ENCODE data around the gene LAMB3. TPM values are rescaled to one million over a fixed set of nuclear protein-coding genes. Genes with fewer than 3 reads are reported as not detected.
A peak's percentile ranks its signal among the peaks of the same experiment; 100 is the strongest.

Gene LAMB3
- total RNA-seq, 1 donor from 2014 or later = 4.2 TPM

GRCh38 chr1:209587789-209588188 lies 64.4 kb downstream of the LAMB3 start:
- no peak overlapping the region for H3K4me3 Mint-ChIP-seq (ENCODE audit: unreplicated experiment)
- peaks cover 4% of the 10 kb centered on the region for H3K36me3 Mint-ChIP-seq (ENCODE audit: low read depth, unreplicated experiment)
- peak overlapping the region; percentile 63 for H3K27ac Mint-ChIP-seq (ENCODE audit: unreplicated experiment)
- Histone ChIP-seq H3K4me3 (ENCODE audit: insufficient read depth, low read depth, low read length) (no peak overlapping the region), H3K79me2 (ENCODE audit: insufficient read depth, low read length) (no peaks in the 10 kb centered on the region), H4K20me1 (ENCODE audit: insufficient read depth, low read length) (no peaks in the 10 kb centered on the region), H3K4me1 (ENCODE audit: insufficient read depth, low read length) (peaks cover 12% of the 10 kb centered on the region), H3K9me3 (ENCODE audit: insufficient read depth, low read depth, low read length) (no peaks in the 10 kb centered on the region), H3K36me3 (ENCODE audit: insufficient read depth, low read length) (no peaks in the 10 kb centered on the region), H3K27me3 (ENCODE audit: insufficient read depth, low read length) (peaks cover 6% of the 10 kb centered on the region), H3K4me2 (ENCODE audit: low read length) (no peak overlapping the region), H2AFZ (ENCODE audit: low read depth, low read length) (no peak overlapping the region), H3K27ac (ENCODE audit: low read depth, low read length) (no peak overlapping the region), H3K9ac (ENCODE audit: low read length) (no peak overlapping the region)
- H3K4me1 Mint-ChIP-seq (ENCODE audit: low read depth, unreplicated experiment) = peaks cover 12% of the 10 kb centered on the region
- peaks cover 5% of the 10 kb centered on the region for H3K9me3 Mint-ChIP-seq (ENCODE audit: unreplicated experiment)
- TF ChIP-seq CTCF (IDR thresholded peaks at IDR 0.05; ENCODE audit: insufficient read depth, low read depth, low read length) (no peak), EZH2 (IDR thresholded peaks at IDR 0.05; ENCODE audit: insufficient read depth, low read length) (no peak)
- DNase-seq (ENCODE audit: low read depth) (no peak), FAIRE-seq (no peak)
- H3K27me3 Mint-ChIP-seq (ENCODE audit: low read depth, unreplicated experiment) = peaks cover 16% of the 10 kb centered on the region

- Histone ChIP-seq H4K20me1 (ENCODE audit: insufficient read depth, low read length) (no peaks in the 10 kb centered on the region), H3K4me3 (ENCODE audit: insufficient read depth, low read depth, low read length) (no peak overlapping the region), H3K79me2 (ENCODE audit: insufficient read depth, low read length) (no peaks in the 10 kb centered on the region), H3K36me3 (ENCODE audit: insufficient read depth, low read length) (no peaks in the 10 kb centered on the region), H3K4me2 (ENCODE audit: low read length) (peak overlapping the region; percentile 80), H3K27me3 (ENCODE audit: insufficient read depth, low read length) (peaks cover 6% of the 10 kb centered on the region), H3K4me1 (ENCODE audit: insufficient read depth, low read length) (peaks cover 12% of the 10 kb centered on the region), H3K9ac (ENCODE audit: low read length) (no peak overlapping the region), H3K27ac (ENCODE audit: low read depth, low read length) (no peak overlapping the region), H3K9me3 (ENCODE audit: insufficient read depth, low read depth, low read length) (no peaks in the 10 kb centered on the region), H2AFZ (ENCODE audit: low read depth, low read length) (no peak overlapping the region)
- no peak for TF ChIP-seq CTCF (IDR thresholded peaks at IDR 0.05; ENCODE audit: insufficient read depth, low read depth, low read length)
- no peak for TF ChIP-seq EZH2 (IDR thresholded peaks at IDR 0.05; ENCODE audit: insufficient read depth, low read length)
- Mint-ChIP-seq H3K4me3 (ENCODE audit: unreplicated experiment) (no peak overlapping the region), H3K4me1 (ENCODE audit: low read depth, unreplicated experiment) (peaks cover 12% of the 10 kb centered on the region), H3K27ac (ENCODE audit: unreplicated experiment) (no peak overlapping the region), H3K27me3 (ENCODE audit: low read depth, unreplicated experiment) (peaks cover 12% of the 10 kb centered on the region), H3K9me3 (ENCODE audit: unreplicated experiment) (peaks cover 5% of the 10 kb centered on the region), H3K36me3 (ENCODE audit: low read depth, unreplicated experiment) (peaks cover 4% of the 10 kb centered on the region)
- FAIRE-seq (no peak), DNase-seq (ENCODE audit: low read depth) (no peak)
Measured at GRCh38 chr1:209586221-209586740, 65.9 kb downstream of the LAMB3 start.

GRCh38 chr1:209585672-209586071 lies 66.6 kb downstream of the LAMB3 start:
- H3K4me1 ChIP-seq (ENCODE audit: insufficient read depth, low read length) = peaks cover 12% of the 10 kb centered on the region
- FAIRE-seq (no peak), DNase-seq (ENCODE audit: low read depth) (no peak)
- peak overlapping the region; percentile 24 for H3K4me3 Mint-ChIP-seq (ENCODE audit: unreplicated experiment)
- H3K79me2 ChIP-seq (ENCODE audit: insufficient read depth, low read length) = no peaks in the 10 kb centered on the region
- H3K9ac ChIP-seq (ENCODE audit: low read length) = no peak overlapping the region
- H3K36me3 ChIP-seq (ENCODE audit: insufficient read depth, low read length) = no peaks in the 10 kb centered on the region
- H3K9me3 ChIP-seq (ENCODE audit: insufficient read depth, low read depth, low read length) = no peaks in the 10 kb centered on the region
- TF ChIP-seq CTCF (IDR thresholded peaks at IDR 0.05; ENCODE audit: insufficient read depth, low read depth, low read length) (no peak), EZH2 (IDR thresholded peaks at IDR 0.05; ENCODE audit: insufficient read depth, low read length) (no peak)
- H3K27me3 ChIP-seq (ENCODE audit: insufficient read depth, low read length) = peaks cover 6% of the 10 kb centered on the region
- H3K4me1 Mint-ChIP-seq (ENCODE audit: low read depth, unreplicated experiment) = peaks cover 12% of the 10 kb centered on the region
- H3K4me2 ChIP-seq (ENCODE audit: low read length) = peak overlapping the region; percentile 80
- peaks cover 4% of the 10 kb centered on the region for H3K36me3 Mint-ChIP-seq (ENCODE audit: low read depth, unreplicated experiment)
- H3K27ac ChIP-seq (ENCODE audit: low read depth, low read length) = no peak overlapping the region
- no peaks in the 10 kb centered on the region for H4K20me1 ChIP-seq (ENCODE audit: insufficient read depth, low read length)
- peak overlapping the region; percentile 32 for H2AFZ ChIP-seq (ENCODE audit: low read depth, low read length)
- H3K9me3 Mint-ChIP-seq (ENCODE audit: unreplicated experiment) = peaks cover 5% of the 10 kb centered on the region
- peak overlapping the region; percentile 22 for H3K4me3 ChIP-seq (ENCODE audit: insufficient read depth, low read depth, low read length)
- peaks cover 10% of the 10 kb centered on the region for H3K27me3 Mint-ChIP-seq (ENCODE audit: low read depth, unreplicated experiment)
- no peak overlapping the region for H3K27ac Mint-ChIP-seq (ENCODE audit: unreplicated experiment)

Data from astrocyte (in vitro differentiated cells and primary cell).